HepG2 (cell line): Measurements from ENCODE around the gene NXPH1. TPM values are rescaled to one million over a fixed set of nuclear protein-coding genes. Genes with fewer than 3 reads are reported as not detected.

ENCODE experiments used
- ATAC-seq: fragments of 200-7000 bp; cut with Tn5 transposase; 3 replicates; pipeline ENCODE4 v1.9.1; 2020; ENCODE audit warnings: mild to moderate bottlenecking, moderate library complexity
- BruUV-seq: library from RNA; stranded (reverse); fragments of 400-500 nt; replicated peaks from 2 replicates; lab custom pipeline; 2021; lab: Mats Ljungman, UMichigan
- CTCF ChIA-PET: fragments of 300-600 bp; formaldehyde crosslinking; extraction: SDS; loops from one replicate; lab custom pipeline; 2021; ENCODE audit warnings: low total read pairs, inconsistent platforms, low intra/inter-chr PET ratio; lab: Yijun Ruan, JAX
- POLR2A ChIA-PET: fragments of 350-600 bp; sonication (Branson Sonifier 250); formaldehyde crosslinking; loops from one replicate; lab custom pipeline; 2020; ENCODE audit warnings: antibody characterized with exemption, inconsistent platforms; lab: Yijun Ruan, JAX
- DNase-seq: peaks from one replicate; pipeline ENCODE4 v3.0.0-alpha.2; 2015; ENCODE audit warnings: low spot score
- FAIRE-seq: peaks from 3 replicates; lab custom pipeline; 2011; peaks lifted over from hg19 to GRCh38; lab: Jason Lieb, UNC
- H2AFZ ChIP-seq: one replicate; pipeline ENCODE4 v1.6.1; 2011; ENCODE audit warnings: low read length, inconsistent platforms
- H3K27ac ChIP-seq: fragments of 300-600 bp; 3 replicates; pipeline ENCODE4 v1.8.0; 2011; ENCODE audit warnings: mixed run types, mild to moderate bottlenecking, mixed read lengths, low read length, inconsistent platforms; ENCODE audit not compliant: insufficient read depth; ENCODE audit errors: extremely low read length
- H3K27me3 ChIP-seq, 2 experiments: fragments of 200-600 bp in 1 of 2; 2 replicates in 1 of 2; 3 replicates in 1 of 2; pipeline versions ENCODE4 v1.6.0 to v1.8.0; 2011; ENCODE audit warnings: low read length in 2 of 2, mild to moderate bottlenecking in 2 of 2, moderate library complexity in 2 of 2, inconsistent platforms in 1 of 2; ENCODE audit not compliant: insufficient read depth in 2 of 2, control insufficient read depth in 1 of 2
- H3K36me3 ChIP-seq, 2 experiments: fragments of 200-600 bp in 1 of 2; replicated peaks in 1 of 2; 2 replicates in 1 of 2; 3 replicates in 1 of 2; pipeline versions ENCODE4 v1.5.1 to v1.8.0; 2011; ENCODE audit warnings: low read length in 2 of 2, inconsistent platforms in 1 of 2; ENCODE audit not compliant: insufficient read depth in 2 of 2, control insufficient read depth in 1 of 2
- H3K4me1 ChIP-seq: 2 replicates; pipeline ENCODE4 v1.5.1; 2012; ENCODE audit warnings: low read length, inconsistent platforms; ENCODE audit not compliant: insufficient read depth
- H3K4me2 ChIP-seq: 2 replicates; pipeline ENCODE4 v1.6.0; 2011; ENCODE audit warnings: low read depth, low read length, inconsistent platforms
- H3K4me3 ChIP-seq, 3 experiments: fragments of 200-600 bp in 1 of 3; sonication (generic), shearing (Covaris generic) in 1 of 3; replicated peaks in 1 of 3; 2 replicates each; pipeline ENCODE4 v1.5.1; 2011 to 2016; ENCODE audit warnings: low read length in 3 of 3, inconsistent platforms in 2 of 3, low read depth in 2 of 3, mild to moderate bottlenecking in 2 of 3, control low read depth in 1 of 3, mixed read lengths in 1 of 3; ENCODE audit not compliant: insufficient read depth in 1 of 3
- H3K79me2 ChIP-seq: one replicate; pipeline ENCODE4 v1.6.1; 2011; ENCODE audit warnings: low read length, inconsistent platforms; ENCODE audit not compliant: insufficient read depth
- H3K9ac ChIP-seq: 2 replicates; pipeline ENCODE4 v1.6.0; 2011; ENCODE audit warnings: mild to moderate bottlenecking, low read depth, low read length, inconsistent platforms; ENCODE audit not compliant: insufficient read depth
- H3K9me3 ChIP-seq: 2 replicates; pipeline ENCODE4 v1.5.1; 2012; ENCODE audit warnings: mild to moderate bottlenecking, low read length
- H4K20me1 ChIP-seq: 2 replicates; pipeline ENCODE4 v1.6.0; 2011; ENCODE audit warnings: inconsistent platforms, mild to moderate bottlenecking, low read length, moderate library complexity; ENCODE audit not compliant: insufficient read depth
- CREM ChIP-seq, 2 experiments: sonication (generic) in 1 of 2; formaldehyde crosslinking in 1 of 2; IDR thresholded peaks; 2 replicates each; pipeline versions ENCODE4 v1.4.0 to v1.6.1; 2016 to 2020; ENCODE audit warnings: antibody characterized with exemption in 1 of 2, mild to moderate bottlenecking in 1 of 2, missing genetic modification reagents in 1 of 2
- EP300 ChIP-seq, 3 experiments: sonication (generic) in 1 of 3; formaldehyde crosslinking in 1 of 3; IDR thresholded peaks; 2 replicates each; pipeline versions ENCODE4 v1.5.1 to v1.6.1; 2011 to 2020; ENCODE audit warnings: low read depth in 2 of 3, low read length in 2 of 3, borderline replicate concordance in 1 of 3, improper control_type of control experiment in 1 of 3, mild to moderate bottlenecking in 1 of 3, missing genetic modification reagents in 1 of 3, moderate library complexity in 1 of 3
- HOMEZ ChIP-seq: IDR thresholded peaks from 2 replicates; pipeline ENCODE4 v1.6.1; 2016; ENCODE audit warnings: low read depth
- HOXA9 ChIP-seq: sonication (generic); formaldehyde crosslinking; IDR thresholded peaks from 2 replicates; pipeline ENCODE4 v1.8.1; 2022; ENCODE audit warnings: missing genetic modification reagents, mild to moderate bottlenecking, moderate library complexity, borderline replicate concordance
- MATR3 ChIP-seq: sonication (generic); formaldehyde crosslinking; IDR thresholded peaks from 2 replicates; pipeline ENCODE4 v1.4.0; 2020; ENCODE audit warnings: missing genetic modification reagents
- NFRKB ChIP-seq: fragments of 450-650 bp; IDR thresholded peaks from 2 replicates; pipeline ENCODE4 v1.6.1; 2017
- RXRB ChIP-seq: IDR thresholded peaks from 2 replicates; pipeline ENCODE4 v1.6.1; 2016; ENCODE audit warnings: borderline replicate concordance, missing genetic modification reagents, missing compliant biosample characterization
- SMAD3 ChIP-seq: sonication (generic); formaldehyde crosslinking; IDR thresholded peaks from 2 replicates; pipeline ENCODE4 v1.4.0; 2020; ENCODE audit warnings: missing genetic modification reagents
- SRF ChIP-seq: IDR thresholded peaks from 2 replicates; pipeline ENCODE4 v1.6.1; 2011; ENCODE audit warnings: mild to moderate bottlenecking, low read depth, low read length, moderate library complexity
- TEAD3 ChIP-seq: optimal IDR thresholded peaks from 2 replicates; pipeline ENCODE3; 2016; ENCODE audit warnings: borderline replicate concordance
- XBP1 ChIP-seq: sonication (generic); formaldehyde crosslinking; IDR thresholded peaks from 2 replicates; pipeline ENCODE4 v1.5.0; 2020; ENCODE audit warnings: missing genetic modification reagents
- ZNF557 ChIP-seq: sonication (generic); formaldehyde crosslinking; IDR thresholded peaks from 2 replicates; pipeline ENCODE4 v1.4.0; 2020; ENCODE audit warnings: missing genetic modification reagents
- ZNF644 ChIP-seq: IDR thresholded peaks from 2 replicates; pipeline ENCODE4 v1.6.1; 2016; ENCODE audit warnings: low read depth
- WGBS: methylation state at CpG from one replicate; pipeline ENCODE4 v1.1.6; 2017; ENCODE audit warnings: low lambda C conversion rate; 5-methylcytosine and 5-hydroxymethylcytosine counted together
- in situ Hi-C: cut with HindIII; loops from 2 replicates; pipeline ENCODE4 v1.10.0; 2017; ENCODE audit warnings: low pct_unique_long_range_greater_than_20kb; ENCODE audit not compliant: extremely low pct_ligation_motif_present
- intact Hi-C: fragments of 100-400 bp; cut with micrococcal nuclease; formaldehyde crosslinking; loops from one replicate; pipeline ENCODE4 v1.10.0; 2022; ENCODE audit not compliant: unreplicated experiment
- polyA plus RNA-seq, 8 experiments: library from polyadenylated mRNA; depleted of rRNA in 3 of 8; stranded (reverse) in 7 of 8; unstranded in 1 of 8; fragments of >200 nt; fragmentation: Illumina TruSeq in 4 of 8; extraction: Trizol in 4 of 8; gene quantifications; 2 replicates each; pipeline versions ENCODE4 v1.2.1 to v1.2.3, GENCODE V29; 2011 to 2016; ENCODE audit warnings: low read depth in 4 of 8, missing spikeins in 1 of 8, mixed read lengths in 1 of 8; ENCODE audit not compliant: insufficient read depth in 1 of 8
- total RNA-seq, 5 experiments: library from RNA; depleted of rRNA; stranded (reverse); fragments of >200 nt; fragmentation: Illumina TruSeq; extraction: Trizol; gene quantifications; 2 replicates each; pipeline ENCODE4 v1.2.3, GENCODE V29; 2016; ENCODE audit warnings: low read depth in 1 of 5
- TF ChIP-seq, protein P1 (sequence below): sonication (generic); formaldehyde crosslinking; IDR thresholded peaks from 2 replicates; pipeline ENCODE4 v1.4.0; 2020; ENCODE audit warnings: missing genetic modification reagents, mild to moderate bottlenecking, borderline replicate concordance
- TF ChIP-seq, protein P2 (sequence below): sonication (generic); formaldehyde crosslinking; IDR thresholded peaks from 2 replicates; pipeline ENCODE4 v1.4.0; 2020; ENCODE audit warnings: low read depth, missing genetic modification reagents

NXPH1 gene
- total and polyA plus RNA-seq, 2 of the 13 experiments (the other 11 are each of a cell fraction or from before 2014, with no cell fraction given): not detected

GRCh38 chr7:8434290-8435002 is 1.0 kb downstream of the NXPH1 start (continued):
- TF ChIP-seq NFRKB: no peak
- no peak for TF ChIP-seq RXRB (CRISPR knock-in tag)
- TF ChIP-seq HOXA9 (CRISPR knock-in tag): no peak

- 51% methylated on average over 33 of the region's 33 CpGs for WGBS
- intact Hi-C loops (loop anchor here (5.0 kb wide), 1 partner anchor 1987 kb away; no protein-coding TSS in a partner anchor), in situ Hi-C loops (no loop called here)
- ChIA-PET POLR2A (no interaction called here), CTCF (no interaction called here)
- Histone ChIP-seq H3K79me2 (no peaks in the 10 kb centered on the region), H3K27ac (no peak overlapping the region), H3K27me3 (peaks cover 0 to 33% of the 10 kb centered on the region in 2 experiments; a peak in 3 of 5 replicates), H3K4me2 (no peak overlapping the region), H4K20me1 (no peaks in the 10 kb centered on the region), H3K36me3 (no peaks in the 10 kb centered on the region), H3K9me3 (no peaks in the 10 kb centered on the region), H3K4me1 (peaks cover 25% of the 10 kb centered on the region), H3K4me3 (no peak overlapping the region), H2AFZ (no peak overlapping the region), H3K9ac (no peak overlapping the region)
- no peak for DNase-seq
- no TSS peak for BruUV-seq
- ATAC-seq: no peak
- FAIRE-seq: no peak
- no peak for TF ChIP-seq SRF
- no peak for TF ChIP-seq XBP1 (CRISPR knock-in tag)
- TF ChIP-seq, protein P1, sequence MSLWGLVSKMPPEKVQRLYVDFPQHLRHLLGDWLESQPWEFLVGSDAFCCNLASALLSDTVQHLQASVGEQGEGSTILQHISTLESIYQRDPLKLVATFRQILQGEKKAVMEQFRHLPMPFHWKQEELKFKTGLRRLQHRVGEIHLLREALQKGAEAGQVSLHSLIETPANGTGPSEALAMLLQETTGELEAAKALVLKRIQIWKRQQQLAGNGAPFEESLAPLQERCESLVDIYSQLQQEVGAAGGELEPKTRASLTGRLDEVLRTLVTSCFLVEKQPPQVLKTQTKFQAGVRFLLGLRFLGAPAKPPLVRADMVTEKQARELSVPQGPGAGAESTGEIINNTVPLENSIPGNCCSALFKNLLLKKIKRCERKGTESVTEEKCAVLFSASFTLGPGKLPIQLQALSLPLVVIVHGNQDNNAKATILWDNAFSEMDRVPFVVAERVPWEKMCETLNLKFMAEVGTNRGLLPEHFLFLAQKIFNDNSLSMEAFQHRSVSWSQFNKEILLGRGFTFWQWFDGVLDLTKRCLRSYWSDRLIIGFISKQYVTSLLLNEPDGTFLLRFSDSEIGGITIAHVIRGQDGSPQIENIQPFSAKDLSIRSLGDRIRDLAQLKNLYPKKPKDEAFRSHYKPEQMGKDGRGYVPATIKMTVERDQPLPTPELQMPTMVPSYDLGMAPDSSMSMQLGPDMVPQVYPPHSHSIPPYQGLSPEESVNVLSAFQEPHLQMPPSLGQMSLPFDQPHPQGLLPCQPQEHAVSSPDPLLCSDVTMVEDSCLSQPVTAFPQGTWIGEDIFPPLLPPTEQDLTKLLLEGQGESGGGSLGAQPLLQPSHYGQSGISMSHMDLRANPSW (CRISPR knock-in tag): no peak
- no peak for TF ChIP-seq TEAD3 (CRISPR knock-in tag)
- TF ChIP-seq HOMEZ (CRISPR knock-in tag): no peak
- TF ChIP-seq, protein P2, sequence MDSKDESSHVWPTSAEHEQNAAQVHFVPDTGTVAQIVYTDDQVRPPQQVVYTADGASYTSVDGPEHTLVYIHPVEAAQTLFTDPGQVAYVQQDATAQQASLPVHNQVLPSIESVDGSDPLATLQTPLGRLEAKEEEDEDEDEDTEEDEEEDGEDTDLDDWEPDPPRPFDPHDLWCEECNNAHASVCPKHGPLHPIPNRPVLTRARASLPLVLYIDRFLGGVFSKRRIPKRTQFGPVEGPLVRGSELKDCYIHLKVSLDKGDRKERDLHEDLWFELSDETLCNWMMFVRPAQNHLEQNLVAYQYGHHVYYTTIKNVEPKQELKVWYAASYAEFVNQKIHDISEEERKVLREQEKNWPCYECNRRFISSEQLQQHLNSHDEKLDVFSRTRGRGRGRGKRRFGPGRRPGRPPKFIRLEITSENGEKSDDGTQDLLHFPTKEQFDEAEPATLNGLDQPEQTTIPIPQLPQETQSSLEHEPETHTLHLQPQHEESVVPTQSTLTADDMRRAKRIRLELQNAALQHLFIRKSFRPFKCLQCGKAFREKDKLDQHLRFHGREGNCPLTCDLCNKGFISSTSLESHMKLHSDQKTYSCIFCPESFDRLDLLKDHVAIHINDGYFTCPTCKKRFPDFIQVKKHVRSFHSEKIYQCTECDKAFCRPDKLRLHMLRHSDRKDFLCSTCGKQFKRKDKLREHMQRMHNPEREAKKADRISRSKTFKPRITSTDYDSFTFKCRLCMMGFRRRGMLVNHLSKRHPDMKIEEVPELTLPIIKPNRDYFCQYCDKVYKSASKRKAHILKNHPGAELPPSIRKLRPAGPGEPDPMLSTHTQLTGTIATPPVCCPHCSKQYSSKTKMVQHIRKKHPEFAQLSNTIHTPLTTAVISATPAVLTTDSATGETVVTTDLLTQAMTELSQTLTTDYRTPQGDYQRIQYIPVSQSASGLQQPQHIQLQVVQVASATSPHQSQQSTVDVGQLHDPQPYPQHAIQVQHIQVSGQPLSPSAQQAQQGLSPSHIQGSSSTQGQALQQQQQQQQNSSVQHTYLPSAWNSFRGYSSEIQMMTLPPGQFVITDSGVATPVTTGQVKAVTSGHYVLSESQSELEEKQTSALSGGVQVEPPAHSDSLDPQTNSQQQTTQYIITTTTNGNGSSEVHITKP (CRISPR knock-in tag): no peak
- no peak for TF ChIP-seq SMAD3 (CRISPR knock-in tag)
- TF ChIP-seq EP300 (IDR thresholded peaks at IDR 0.05; ENCODE audit: low read depth in 2 of 2, low read length in 2 of 2): no peak
- no peak for TF ChIP-seq EP300 (CRISPR knock-in tag; IDR thresholded peaks at IDR 0.05; ENCODE audit: borderline replicate concordance)
- no peak for TF ChIP-seq ZNF557 (CRISPR knock-in tag)
- TF ChIP-seq CREM (IDR thresholded peaks at IDR 0.05): no peak
- no peak for TF ChIP-seq CREM (CRISPR knock-in tag; IDR thresholded peaks at IDR 0.05)
- no peak for TF ChIP-seq ZNF644
- no peak for TF ChIP-seq MATR3 (CRISPR knock-in tag)
Measured at GRCh38 chr7:8435095-8435494, 1.7 kb downstream of the NXPH1 start.
